WI38 (cell line): Measurements from ENCODE around the gene INSRR.

ENCODE experiments used
- H3K4me3 ChIP-seq: 2 replicates; pipeline ENCODE4 v1.5.1; 2011; ENCODE audit warnings: low read depth, mild to moderate bottlenecking, control low read depth, low read length
- CTCF ChIP-seq: IDR thresholded peaks from 2 replicates; pipeline ENCODE4 v1.5.1; 2012; ENCODE audit warnings: low read depth, mild to moderate bottlenecking, control low read depth, low read length

INSRR gene

DNA sequence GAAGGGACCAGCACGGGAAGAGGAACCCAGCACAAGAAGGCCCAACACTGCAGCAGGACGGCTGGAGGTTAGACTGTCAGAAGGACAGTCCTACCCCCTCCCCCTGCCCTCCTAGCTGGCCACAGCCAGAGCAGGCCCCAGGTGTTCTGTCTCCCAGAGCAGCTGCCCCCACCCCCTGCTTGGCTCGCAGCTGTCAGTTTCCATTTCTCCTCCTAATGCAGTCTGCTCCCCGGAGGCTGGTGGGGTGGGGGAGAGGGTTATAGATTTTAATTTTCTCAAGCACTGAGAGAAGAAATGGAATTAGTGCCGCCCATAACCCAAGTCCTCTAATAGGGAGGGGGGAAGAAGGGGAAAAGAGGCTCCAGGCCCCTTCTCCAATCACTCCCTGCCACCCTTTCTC lies 21.6 kb upstream of the INSRR start:
- no peak overlapping the region for H3K4me3 ChIP-seq
- TF ChIP-seq CTCF, result no peak

- TF ChIP-seq CTCF, result no peak
- no peak overlapping the region for H3K4me3 ChIP-seq
These were observed 21.0 kb upstream of the INSRR start for GRCh38 chr1:156879876-156880275.

- no peak overlapping the region for H3K4me3 ChIP-seq
- TF ChIP-seq CTCF, result no peak
These were observed 18.7 kb upstream of the INSRR start for GRCh38 chr1:156877433-156878170.

- peak; percentile 5; the same call in 1 of the 2 replicates for TF ChIP-seq CTCF
- H3K4me3 ChIP-seq, result no peak overlapping the region
These were observed 17.4 kb upstream of the INSRR start for GRCh38 chr1:156876281-156876680.

GRCh38 chr1:156875341-156875615 lies 16.4 kb upstream of the INSRR start:
- no peak overlapping the region for H3K4me3 ChIP-seq

DNA sequence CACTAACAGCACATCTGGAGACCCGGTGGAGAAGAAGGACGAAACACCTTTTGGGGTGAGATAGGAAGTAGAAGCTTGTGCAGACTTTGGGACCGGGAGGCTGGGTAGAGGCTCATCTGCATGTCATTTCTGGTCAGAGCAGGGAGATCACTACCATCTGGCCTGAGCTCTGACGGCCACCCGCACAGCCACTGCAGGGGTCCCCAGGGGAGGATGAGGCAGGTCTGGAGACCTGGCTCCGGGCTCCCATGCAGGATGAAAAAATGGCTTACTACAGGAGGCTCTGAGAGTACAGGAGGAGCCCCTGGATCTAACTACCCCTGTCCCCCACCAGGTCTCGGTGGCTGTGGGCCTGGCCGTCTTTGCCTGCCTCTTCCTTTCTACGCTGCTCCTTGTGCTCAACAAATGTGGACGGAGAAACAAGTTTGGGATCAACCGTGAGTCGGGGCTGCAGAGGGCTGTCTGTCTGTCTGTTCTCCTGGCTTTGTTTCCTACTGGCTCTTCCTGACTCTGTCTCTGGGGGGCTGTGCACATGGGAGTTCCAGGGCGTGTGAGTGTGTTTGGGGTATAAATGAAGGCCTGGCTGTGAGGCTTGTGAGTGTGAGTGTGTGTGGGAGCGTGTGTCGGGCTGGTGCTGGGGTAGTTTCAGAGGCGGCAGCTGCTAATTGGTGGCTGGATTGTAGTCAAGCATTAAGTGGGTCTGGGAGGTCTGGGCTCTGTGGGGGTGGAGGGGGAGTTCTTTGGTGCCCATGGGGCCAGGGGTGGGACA lies 15.8 kb upstream of the INSRR start:
- no peak overlapping the region for H3K4me3 ChIP-seq
- no peak for TF ChIP-seq CTCF

More at GRCh38 chr1:156875341-156875615, 16.4 kb upstream of the INSRR start:
- no peak for TF ChIP-seq CTCF

DNA sequence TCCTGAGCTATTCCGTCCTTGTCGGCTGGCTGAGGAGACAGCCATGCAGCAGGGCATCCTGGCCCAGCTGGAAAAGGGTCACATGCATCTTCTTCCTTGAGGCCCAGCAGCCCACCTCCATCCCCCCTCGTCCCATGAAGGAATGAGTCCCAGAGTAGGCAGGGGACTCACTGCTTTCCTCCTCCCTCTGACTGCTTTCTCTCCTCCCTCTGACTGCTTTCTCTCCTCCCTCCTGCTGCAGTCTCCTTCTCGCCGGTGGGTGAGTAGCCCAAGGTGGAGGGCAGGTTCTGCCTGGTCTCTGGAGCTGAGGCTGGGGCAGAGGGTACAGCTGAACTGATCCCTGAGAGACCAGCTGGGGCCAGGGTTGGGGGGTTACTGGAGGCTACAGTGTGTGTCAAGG lies 15.2 kb upstream of the INSRR start:
- TF ChIP-seq CTCF, result no peak

More for the DNA sequence above, 15.2 kb upstream of the INSRR start:
- H3K4me3 ChIP-seq, result no peak overlapping the region
